ENCODE measurements around the gene ANXA6. TPM values are rescaled to one million over a fixed set of nuclear protein-coding genes. Genes with fewer than 3 reads are reported as not detected.

ANXA6 gene
- total and polyA plus RNA-seq, 9 of the 15 experiments (the other 6 are each of a cell fraction or from before 2014, with no cell fraction given), result 0.70 to 13.2 (median 8.3) TPM

DNA sequence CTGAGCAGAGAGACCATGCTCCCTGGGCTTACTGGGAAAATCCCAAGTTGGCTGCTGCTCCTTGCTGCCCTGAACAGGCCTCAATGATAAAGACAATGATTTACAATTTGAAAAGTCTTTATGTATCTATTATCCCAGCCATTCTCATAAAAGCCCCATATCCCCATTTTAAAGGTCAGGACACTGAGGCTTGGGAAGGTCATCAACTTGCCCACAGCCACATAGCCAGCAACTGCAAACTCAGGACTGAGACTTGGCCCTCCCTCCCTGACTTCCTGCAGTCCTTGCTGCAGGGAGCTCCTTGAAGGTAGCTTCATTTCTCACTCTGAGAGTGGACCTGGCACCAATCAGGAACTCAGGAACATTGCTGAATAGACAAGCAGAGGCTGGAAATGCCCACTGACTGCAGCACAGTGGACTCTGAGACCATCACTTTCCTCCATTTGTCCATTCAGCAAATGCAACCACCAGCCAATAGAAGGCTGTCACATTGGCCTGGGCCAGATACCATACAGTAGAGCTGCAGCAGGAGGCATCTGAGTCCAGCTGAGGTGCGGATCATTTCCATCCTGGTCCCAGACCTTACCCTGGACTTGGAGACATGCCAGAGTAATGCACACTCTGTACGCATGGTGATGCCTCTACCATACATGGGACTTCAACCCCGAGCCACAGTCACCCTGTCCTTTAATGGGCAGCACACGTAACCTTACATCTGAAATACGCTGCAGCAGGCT, 95.0 kb downstream of the ANXA6 start:
- Histone ChIP-seq H3K27me3 (ENCODE audit: control insufficient read depth in 2 of 2, insufficient read depth in 2 of 2, low read length in 2 of 2) (no peaks in the 10 kb centered on the region; a peak in 1 of 5 replicates), H3K36me3 (ENCODE audit: control insufficient read depth, insufficient read depth, low read length) (peaks cover 57% of the 10 kb centered on the region), H4K20me1 (replicated peaks; ENCODE audit: control insufficient read depth, insufficient read depth, low read length) (peaks cover 36% of the 10 kb centered on the region), H3K4me2 (ENCODE audit: insufficient read depth, low read length) (no peak overlapping the region; the same call in 1 of the 2 replicates), H3K79me2 (ENCODE audit: control insufficient read depth, insufficient read depth, low read length) (peaks cover 14% of the 10 kb centered on the region; the same call in 2 of the 3 replicates), H3K9me1 (ENCODE audit: control insufficient read depth, insufficient read depth, low read length) (peaks cover 17% of the 10 kb centered on the region), H3K27ac (ENCODE audit: extremely low read depth, low read depth, low read length) (peak overlapping the region; percentile 23; the same call in 2 of the 3 replicates), H2AFZ (ENCODE audit: low read depth, low read length) (no peak overlapping the region), H3K4me3 (no peak overlapping the region), H3K9me3 (replicated peaks; ENCODE audit: control insufficient read depth, insufficient read depth, low read depth, low read length) (no peaks in the 10 kb centered on the region), H3K9ac (ENCODE audit: insufficient read depth in 1 of 2, low read depth in 2 of 2, low read length in 2 of 2) (no peak overlapping the region), H3K4me1 (replicated peaks in 1 of 2; ENCODE audit: control insufficient read depth in 2 of 2, insufficient read depth in 2 of 2, low read length in 2 of 2) (peaks cover 11 to 17% of the 10 kb centered on the region in 2 experiments)
- DNase-seq (ENCODE audit: extremely low read depth in 1 of 4, low spot score in 3 of 4) (no peak), FAIRE-seq (no peak), ATAC-seq (no peak)
- POLR2A ChIA-PET, result interaction anchor here (0.6 to 1.1 kb wide), 3 partner anchors 8 to 53 kb away, joined by 3 read pairs; no protein-coding TSS in a partner anchor
- CTCF ChIA-PET (ENCODE audit: low intra/inter-chr PET ratio), result no interaction called here
- TF ChIP-seq TAF9B (IDR thresholded peaks at IDR 0.05; ENCODE audit: partially characterized antibody) (no peak), NFE2L1 (tag; IDR thresholded peaks at IDR 0.05; ENCODE audit: borderline replicate concordance, low read depth) (no peak), ADNP (tag; IDR thresholded peaks at IDR 0.05) (peak; percentile 49; the same call in 1 of the 2 replicates), CBX2 (IDR thresholded peaks at IDR 0.05; ENCODE audit: insufficient read depth, low read length, poor library complexity, severe bottlenecking) (no peak), NR2C1 (IDR thresholded peaks at IDR 0.05) (no peak), NR2C1 (tag; IDR thresholded peaks at IDR 0.05) (no peak), TBP (optimal IDR thresholded peaks at IDR 0.05; ENCODE audit: low read depth, low read length) (no peak), ZKSCAN1 (IDR thresholded peaks at IDR 0.05; ENCODE audit: low read depth, low read length) (no peak), ESRRA (IDR thresholded peaks at IDR 0.05; ENCODE audit: borderline replicate concordance, low read depth) (peak; percentile 94), MAZ (CRISPR knock-in tag; conservative IDR thresholded peaks at IDR 0.05 in 1 of 2, IDR thresholded peaks at IDR 0.05 in 1 of 2) (no peak), GATAD2B (IDR thresholded peaks at IDR 0.05; ENCODE audit: borderline replicate concordance) (no peak), PPARD (CRISPR knock-in tag; IDR thresholded peaks at IDR 0.05) (no peak), TCF7L2 (IDR thresholded peaks at IDR 0.05; ENCODE audit: low read depth, low read length) (no peak), CHCHD3 (CRISPR knock-in tag; IDR thresholded peaks at IDR 0.05) (no peak), SOX6 (IDR thresholded peaks at IDR 0.05) (no peak), NFIC (IDR thresholded peaks at IDR 0.05) (peak; percentile 28; the same call in 1 of the 2 replicates), ZNF239 (CRISPR knock-in tag; IDR thresholded peaks at IDR 0.05) (no peak)
- in situ Hi-C loops (cut with MboI), result no loop called here
- no TSS peak for BruUV-seq (replicated peaks)
- intact Hi-C loops (cut with micrococcal nuclease), result no loop called here
- 76% methylated on average over 5 of the region's 5 CpGs for WGBS (ENCODE audit: insufficient coverage, low coverage, missing lambda C conversion rate)
